Activated naive CD4-positive, alpha-beta T cell treated with anti-CD3 and anti-CD28 coated beads, Interleukin-2, amount 50 U/mL, for 72 hours (primary cell): ENCODE results near the gene UNC80. TPM values are rescaled to one million over a fixed set of nuclear protein-coding genes. Genes with fewer than 3 reads are reported as not detected.

Experiments used
- ATAC-seq, 2 donors: fragments of 150-1000 bp; cut with Tn5 transposase; 2 replicates each; pipeline ENCODE4 v1.10.0; 2021; ENCODE audit warnings: mild to moderate bottlenecking in 2 of 2, moderate library complexity in 2 of 2
- DNase-seq, 2 donors: peaks; one replicate each; pipeline ENCODE4 v3.0.0; 2021 to 2022; ENCODE audit warnings: low spot score in 2 of 2
- H3K27ac Mint-ChIP-seq, 2 donors: one replicate each; pipeline ENCODE4 v1.8.0; 2022; ENCODE audit warnings: mild to moderate bottlenecking in 2 of 2, mixed read lengths in 2 of 2
- H3K36me3 Mint-ChIP-seq, 2 donors: one replicate each; pipeline ENCODE4 v1.8.0; 2022; ENCODE audit warnings: mixed read lengths in 2 of 2
- H3K9me3 Mint-ChIP-seq, 2 donors: one replicate each; pipeline ENCODE4 v1.8.0; 2022; ENCODE audit warnings: mixed read lengths in 2 of 2
- total RNA-seq, 2 donors: library from RNA; stranded (reverse); gene quantifications; one replicate each; pipeline ENCODE4 v1.2.3, GENCODE V29; 2022

Gene UNC80
- total RNA-seq, 2 donors from 2014 or later: not detected

DNA sequence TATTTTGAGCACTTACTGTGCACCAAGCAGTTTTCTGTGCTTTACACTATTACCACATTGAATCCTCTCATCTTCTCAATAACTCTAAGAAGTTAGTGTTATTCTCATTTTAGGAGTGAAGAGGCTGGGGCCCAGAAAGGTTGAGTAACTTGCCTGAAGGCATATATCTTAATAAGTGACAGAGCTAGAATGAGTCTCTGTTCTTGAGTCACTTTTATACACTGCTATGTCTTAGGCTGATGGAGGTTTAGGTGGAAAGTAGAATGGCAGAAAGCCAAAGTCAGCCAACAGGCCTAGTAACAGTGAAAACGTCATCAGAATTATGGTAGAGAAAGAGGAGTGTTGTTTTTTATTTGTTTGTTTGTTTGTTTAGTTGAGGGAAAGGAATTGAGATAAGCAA lies 202.9 kb downstream of the UNC80 start:
- ATAC-seq (no peak), DNase-seq (no peak)
- no peaks in the 10 kb centered on the region for H3K9me3 Mint-ChIP-seq
- no peaks in the 10 kb centered on the region for H3K36me3 Mint-ChIP-seq
- H3K27ac Mint-ChIP-seq: no peak overlapping the region

DNA sequence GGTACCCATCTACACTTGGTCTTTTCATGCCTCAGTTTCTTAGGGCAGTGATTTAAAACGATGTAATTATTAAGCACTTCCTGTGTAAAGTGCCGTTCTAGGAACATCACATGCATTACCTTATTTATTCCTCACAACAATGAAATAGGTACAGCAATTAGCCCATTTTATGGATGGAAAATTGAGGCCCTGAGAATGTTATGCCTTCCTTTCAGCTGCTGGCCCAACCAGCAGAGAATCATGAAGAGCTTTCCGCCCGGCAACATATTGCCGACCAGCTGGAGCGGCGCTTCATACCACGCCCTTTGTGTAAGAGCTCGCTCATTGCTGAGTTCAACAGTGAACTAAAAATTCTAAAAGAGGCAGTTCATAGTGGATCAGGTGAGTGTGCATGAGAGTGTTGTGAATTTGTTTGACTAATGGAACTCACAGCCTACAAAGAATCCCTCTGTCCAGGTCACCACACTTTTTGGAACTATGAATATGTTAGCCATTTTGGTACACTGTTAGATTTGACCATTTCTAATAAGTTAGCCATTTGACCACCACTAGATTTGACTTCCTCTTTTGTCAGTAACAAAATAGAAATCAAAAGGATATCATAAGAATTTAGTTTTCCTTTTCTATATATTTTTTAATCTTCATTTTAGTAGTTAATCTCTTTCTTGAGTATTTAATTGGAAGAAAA lies 205.2 kb downstream of the UNC80 start:
- H3K27ac Mint-ChIP-seq: no peak overlapping the region
- H3K9me3 Mint-ChIP-seq: no peaks in the 10 kb centered on the region
- DNase-seq (no peak), ATAC-seq (no peak)
- no peaks in the 10 kb centered on the region for H3K36me3 Mint-ChIP-seq

DNA sequence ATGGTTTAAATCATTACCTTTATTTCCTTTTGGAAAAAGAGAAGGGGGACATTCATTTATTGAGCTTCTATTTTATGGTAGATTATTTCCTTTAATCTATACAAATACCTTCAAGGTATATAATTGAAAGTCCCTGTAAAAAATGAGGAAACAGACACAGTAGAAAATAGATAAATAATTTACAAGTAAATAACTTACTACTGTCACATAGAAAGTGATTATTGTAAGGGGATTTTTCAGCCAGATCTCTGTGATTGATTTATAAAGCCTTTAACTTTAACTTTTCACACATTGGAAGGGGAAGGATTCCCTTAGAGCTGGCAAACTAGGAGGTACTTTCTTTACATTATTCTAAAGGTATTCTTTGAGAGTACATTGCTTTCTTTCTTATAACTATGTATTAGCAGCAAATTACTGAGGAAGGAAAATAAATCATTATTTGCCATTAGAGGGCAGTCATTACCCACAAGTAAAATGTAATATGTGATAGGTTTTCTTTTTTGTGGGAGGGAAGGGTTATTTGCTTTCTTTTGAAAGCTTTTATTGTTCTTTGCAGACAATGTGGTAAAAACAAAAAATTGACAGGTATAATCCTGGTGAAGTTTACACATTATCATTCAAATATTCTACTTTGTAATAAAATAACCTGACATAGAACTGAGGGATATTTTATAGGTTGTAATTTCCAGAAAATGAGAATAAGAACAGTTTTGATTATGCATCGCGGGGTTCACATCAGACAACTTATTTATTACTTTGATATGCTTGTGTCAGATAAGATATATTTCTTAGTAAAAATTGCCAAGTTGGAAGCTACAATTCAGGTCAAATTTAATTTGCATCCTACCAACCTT lies 206.0 kb downstream of the UNC80 start:
- no peaks in the 10 kb centered on the region for H3K36me3 Mint-ChIP-seq
- DNase-seq (no peak), ATAC-seq (no peak)
- no peaks in the 10 kb centered on the region for H3K9me3 Mint-ChIP-seq
- H3K27ac Mint-ChIP-seq: no peak overlapping the region

DNA sequence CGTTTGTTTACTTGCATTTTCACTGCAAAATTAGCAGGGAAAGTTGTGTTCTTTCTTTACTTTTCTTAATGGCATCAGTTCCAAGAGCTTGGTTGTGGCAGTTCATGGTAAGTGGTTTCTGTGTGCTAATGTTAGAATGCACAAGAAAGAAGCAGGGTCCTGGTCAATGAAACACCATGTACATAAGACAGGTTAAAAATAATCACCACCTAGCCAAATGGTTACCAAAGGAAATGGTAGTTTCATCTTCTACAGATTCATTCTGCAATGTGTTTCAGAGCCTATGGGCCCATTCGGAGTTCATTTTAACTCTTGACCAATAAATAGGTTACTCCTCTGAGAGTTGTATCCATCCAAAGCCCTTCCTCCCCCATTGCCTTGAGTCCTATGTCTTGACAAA lies 212.7 kb downstream of the UNC80 start:
- DNase-seq (no peak), ATAC-seq (no peak)
- no peaks in the 10 kb centered on the region for H3K9me3 Mint-ChIP-seq
- H3K36me3 Mint-ChIP-seq: no peaks in the 10 kb centered on the region
- H3K27ac Mint-ChIP-seq: no peak overlapping the region

DNA sequence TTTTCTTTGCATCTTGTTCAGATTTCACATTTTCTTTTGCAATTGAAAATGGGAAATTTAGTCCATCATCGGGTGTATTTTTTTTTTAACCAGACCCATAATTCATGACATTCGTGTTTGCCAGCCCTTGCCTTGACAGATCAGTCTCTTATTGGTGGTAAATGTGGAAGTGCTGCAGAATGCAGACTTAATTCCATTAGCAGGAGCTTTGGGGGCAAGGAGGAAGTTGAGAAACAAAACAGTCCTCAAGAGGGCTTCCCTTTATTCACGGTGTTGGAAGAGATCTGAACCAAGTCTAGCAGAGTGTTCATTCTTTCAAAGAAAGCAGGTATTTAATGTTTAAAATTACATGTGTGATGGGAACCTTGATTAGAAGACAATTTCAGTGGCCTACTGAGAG lies 214.2 kb downstream of the UNC80 start:
- Mint-ChIP-seq H3K36me3 (no peaks in the 10 kb centered on the region), H3K9me3 (no peaks in the 10 kb centered on the region), H3K27ac (no peak overlapping the region)
- no peak for ATAC-seq
- no peak for DNase-seq

DNA sequence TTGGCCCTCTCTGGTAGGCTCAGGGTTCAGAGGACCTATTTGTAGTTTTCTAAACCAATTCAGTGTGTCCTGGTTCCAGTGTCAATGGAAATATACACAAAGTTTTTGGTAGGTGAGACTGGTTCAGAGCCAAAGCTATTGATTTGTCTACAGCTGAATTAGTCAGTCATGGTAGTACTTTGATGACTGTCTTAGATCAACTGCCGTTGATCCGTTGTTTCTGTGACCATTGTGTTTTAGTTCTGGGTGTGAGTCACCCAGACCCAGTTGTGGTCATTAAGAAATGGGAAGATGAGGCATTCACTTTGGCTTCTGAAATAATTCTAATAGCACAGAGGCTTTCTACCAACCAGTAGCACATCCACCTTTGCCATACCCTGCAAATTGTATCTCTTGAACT lies 214.8 kb downstream of the UNC80 start:
- Mint-ChIP-seq H3K9me3 (no peaks in the 10 kb centered on the region), H3K27ac (no peak overlapping the region), H3K36me3 (no peaks in the 10 kb centered on the region)
- DNase-seq (no peak), ATAC-seq (peak in 1 of 2 donors; percentile 58)

DNA sequence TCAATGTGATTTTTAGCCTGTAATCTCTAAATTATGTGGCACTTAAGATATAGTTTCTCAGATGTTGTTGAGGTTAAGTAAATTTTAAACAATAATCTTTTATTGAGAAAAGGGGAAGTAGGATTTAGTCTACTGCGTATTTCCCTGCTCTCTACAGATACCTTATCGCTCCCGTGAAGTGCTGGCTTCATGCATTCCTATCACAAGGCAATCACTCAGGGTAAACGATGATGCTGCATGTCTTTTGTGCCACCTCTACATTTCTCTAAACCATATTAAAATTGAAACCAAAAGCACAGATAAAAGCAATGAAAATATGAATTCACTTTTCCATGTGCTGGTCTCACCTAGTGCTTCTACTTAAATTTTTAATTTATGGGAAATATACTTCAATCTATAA lies 216.4 kb downstream of the UNC80 start:
- Mint-ChIP-seq H3K9me3 (no peaks in the 10 kb centered on the region), H3K27ac (no peak overlapping the region), H3K36me3 (no peaks in the 10 kb centered on the region)
- DNase-seq (no peak), ATAC-seq (peak in 1 of 2 donors; percentile 81)

DNA sequence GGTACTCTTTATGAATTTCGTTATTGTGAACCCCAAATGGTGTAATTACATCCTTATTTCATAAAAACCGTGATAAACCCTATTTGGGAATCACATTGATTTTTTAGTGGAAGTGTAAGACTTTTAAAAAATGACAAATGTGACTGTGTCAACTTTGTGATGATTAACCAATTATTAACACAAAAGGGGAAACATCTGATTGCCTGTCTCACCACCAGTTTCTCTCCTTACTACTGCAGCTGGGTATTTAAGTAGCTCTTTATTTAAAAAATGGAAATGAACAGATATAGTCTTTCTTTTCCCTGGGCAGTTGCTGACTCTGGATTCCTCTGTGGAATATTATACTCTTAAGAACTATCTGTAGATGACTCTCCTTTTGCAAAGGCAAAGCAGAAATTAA lies 219.2 kb downstream of the UNC80 start:
- no peak for ATAC-seq
- H3K27ac Mint-ChIP-seq: no peak overlapping the region
- no peaks in the 10 kb centered on the region for H3K36me3 Mint-ChIP-seq
- H3K9me3 Mint-ChIP-seq: no peaks in the 10 kb centered on the region
- DNase-seq: no peak

DNA sequence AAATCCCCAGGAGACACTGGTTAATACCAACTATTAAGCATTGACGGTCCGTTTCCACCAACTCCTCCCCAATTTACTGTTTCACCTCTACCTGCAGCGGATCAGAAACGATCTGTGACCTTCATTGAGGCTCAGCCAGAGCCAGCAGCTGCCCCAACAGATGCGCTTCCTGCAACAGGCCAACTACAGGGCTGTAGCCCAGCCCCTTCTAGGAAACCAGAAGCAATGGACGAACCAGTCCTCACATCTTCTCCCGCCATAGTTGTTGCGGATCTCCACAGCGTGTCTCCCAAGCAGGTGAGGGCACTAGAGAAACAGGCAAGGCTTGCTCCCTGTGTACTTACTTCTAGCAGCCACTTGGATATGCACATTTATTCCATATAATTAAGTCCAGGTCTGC lies 222.3 kb downstream of the UNC80 start:
- ATAC-seq: no peak
- DNase-seq: no peak
- Mint-ChIP-seq H3K27ac (no peak overlapping the region), H3K9me3 (no peaks in the 10 kb centered on the region), H3K36me3 (no peaks in the 10 kb centered on the region)

DNA sequence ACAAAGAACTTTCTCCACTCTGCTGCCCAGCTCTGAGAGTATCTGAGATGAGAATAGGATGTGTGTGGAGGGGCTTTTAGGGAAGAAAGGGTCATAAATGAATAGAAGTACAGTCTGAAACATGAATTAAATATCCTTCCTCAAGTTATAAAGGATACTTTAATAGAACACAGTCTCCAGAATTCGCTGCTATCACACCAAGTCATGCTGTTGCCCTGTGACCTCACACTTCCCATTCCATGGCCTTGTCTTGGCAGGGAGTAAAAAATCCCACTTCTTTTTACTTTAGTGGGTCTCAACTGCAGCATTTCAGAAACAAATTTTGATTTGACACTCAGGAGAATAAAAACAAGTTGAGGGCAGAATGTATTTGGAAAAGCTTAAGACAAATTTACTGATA lies 227.0 kb downstream of the UNC80 start:
- ATAC-seq (no peak), DNase-seq (no peak)
- Mint-ChIP-seq H3K36me3 (peaks cover 13 to 15% of the 10 kb centered on the region in 2 donors), H3K9me3 (peaks cover 0 to 3% of the 10 kb centered on the region in 2 donors), H3K27ac (no peak overlapping the region)

DNA sequence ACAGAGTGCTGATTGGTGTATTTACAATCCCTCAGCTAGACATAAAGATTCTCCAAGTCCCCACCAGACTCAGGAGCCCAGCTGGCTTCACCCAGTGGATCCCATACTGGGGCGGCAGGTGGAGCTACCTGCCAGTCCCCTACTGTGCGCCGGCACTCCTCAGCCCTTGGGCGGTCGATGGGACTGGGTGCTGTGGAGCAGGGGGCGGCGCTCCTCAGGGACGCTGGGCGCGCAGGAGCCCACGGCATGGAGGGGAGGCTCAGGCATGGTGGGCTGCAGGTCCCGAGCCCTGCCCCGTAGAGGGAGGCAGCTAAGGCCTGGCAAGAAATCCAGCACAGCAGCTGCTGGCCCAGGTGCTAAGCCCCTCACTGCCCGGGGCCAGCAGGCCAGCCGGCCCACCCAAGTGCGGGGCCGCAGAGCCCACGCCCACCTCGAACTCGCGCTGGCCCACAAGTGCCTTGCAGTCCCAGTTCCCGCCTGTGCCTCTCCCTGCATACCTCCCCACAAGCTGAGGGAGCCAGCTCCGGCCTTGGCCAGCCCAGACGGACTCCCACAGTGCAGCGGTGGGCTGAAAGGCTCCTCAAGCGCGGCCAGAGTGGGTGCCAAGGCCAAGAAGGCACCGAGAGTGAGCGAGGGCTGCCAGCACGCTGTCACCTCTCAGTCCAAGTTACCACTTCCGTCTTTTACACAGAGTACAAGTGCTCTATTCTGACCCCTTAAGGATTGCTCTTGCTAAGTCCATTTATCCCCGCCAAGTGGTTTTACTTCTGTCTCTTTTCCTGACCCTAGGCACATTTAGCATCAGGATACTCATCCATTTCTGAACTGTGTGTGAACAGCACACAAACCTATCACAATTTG lies 229.1 kb downstream of the UNC80 start:
- ATAC-seq (no peak), DNase-seq (no peak)
- H3K27ac Mint-ChIP-seq: peak overlapping the region in 1 of 2 donors; percentile 93
- H3K9me3 Mint-ChIP-seq: peaks cover 0 to 3% of the 10 kb centered on the region in 2 donors
- H3K36me3 Mint-ChIP-seq: peaks cover 19 to 21% of the 10 kb centered on the region in 2 donors

DNA sequence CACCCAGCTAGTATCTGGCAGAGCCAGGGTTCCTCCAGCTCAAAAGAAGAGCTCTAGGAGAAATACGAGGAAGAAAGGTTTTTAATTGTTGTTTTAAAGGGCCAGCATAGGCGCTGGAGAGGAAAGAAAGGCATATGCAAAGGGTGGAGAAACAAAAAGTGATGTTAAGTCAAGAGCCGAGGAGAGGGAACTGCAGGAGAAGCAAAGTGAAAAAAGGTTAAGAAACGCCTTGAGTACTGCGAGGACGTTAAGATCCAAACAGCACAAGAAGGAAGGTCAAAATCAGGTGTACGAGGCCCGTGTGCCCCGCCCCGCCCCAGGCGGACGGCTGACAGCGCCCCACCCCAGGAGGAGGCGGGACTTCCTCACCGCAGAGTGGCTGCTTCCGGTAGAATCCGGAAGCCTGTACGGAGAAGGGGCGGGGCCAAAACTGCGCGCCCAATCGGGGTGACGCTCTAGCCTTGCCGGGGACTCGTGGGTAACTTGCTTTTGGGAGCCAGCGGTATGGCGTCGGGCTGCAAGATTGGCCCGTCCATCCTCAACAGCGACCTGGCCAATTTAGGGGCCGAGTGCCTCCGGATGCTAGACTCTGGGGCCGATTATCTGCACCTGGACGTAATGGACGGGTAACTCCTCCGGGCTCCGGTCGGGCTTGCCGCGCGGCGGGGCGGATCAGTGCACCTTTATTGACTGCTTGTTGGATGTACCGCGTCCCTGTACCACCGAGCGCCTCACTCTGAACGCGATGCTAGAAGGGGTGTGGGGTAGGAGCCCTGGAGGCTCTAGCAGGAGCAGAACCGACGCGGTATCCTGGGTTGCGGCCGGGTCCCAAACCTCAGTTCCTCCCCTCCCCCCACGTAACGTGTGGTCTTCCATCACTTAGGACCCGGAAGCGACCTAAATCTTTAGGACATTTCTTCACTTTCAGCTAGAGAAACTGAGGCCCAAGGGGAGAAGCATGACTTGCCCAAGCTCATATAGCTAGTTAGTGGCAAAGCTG lies 230.8 kb downstream of the UNC80 start, which contains the start of gene RPE:
RPE (plus strand) TSS at position 481 of the 1,000 bp plus-strand sequence; CDS start at position 505, 24 bp downstream.
- Mint-ChIP-seq H3K36me3 (peaks cover 21% of the 10 kb centered on the region in 2 donors), H3K9me3 (peaks cover 0 to 3% of the 10 kb centered on the region in 2 donors), H3K27ac (peak within 1 kb of the TSS; percentile 93 to 97)
- DNase-seq (peak; percentile 94 to 95), ATAC-seq (peak; percentile 100)

DNA sequence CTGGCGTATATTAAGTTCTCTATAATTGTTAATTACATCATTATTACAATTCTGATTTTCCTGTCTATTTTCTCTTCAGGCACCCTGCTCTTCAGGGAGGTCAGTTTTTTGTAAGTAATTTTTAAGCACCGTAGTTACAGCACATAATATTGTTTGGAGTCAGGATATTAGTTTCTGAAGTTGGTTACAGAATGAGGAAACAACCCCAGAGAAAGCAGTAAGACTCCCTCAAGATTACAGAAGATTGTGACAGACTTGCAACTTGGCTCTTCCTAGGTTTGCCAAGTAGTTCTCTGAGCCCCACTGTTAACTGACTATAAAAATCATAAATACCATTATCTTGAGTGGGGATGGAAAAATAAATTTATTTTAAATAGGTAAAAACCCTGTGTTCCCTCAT lies 231.7 kb downstream of the UNC80 start:
- ATAC-seq (no peak), DNase-seq (no peak)
- peaks cover 0 to 3% of the 10 kb centered on the region in 2 donors for H3K9me3 Mint-ChIP-seq
- peaks cover 21 to 26% of the 10 kb centered on the region in 2 donors for H3K36me3 Mint-ChIP-seq
- peak overlapping the region; percentile 93 to 97 for H3K27ac Mint-ChIP-seq

DNA sequence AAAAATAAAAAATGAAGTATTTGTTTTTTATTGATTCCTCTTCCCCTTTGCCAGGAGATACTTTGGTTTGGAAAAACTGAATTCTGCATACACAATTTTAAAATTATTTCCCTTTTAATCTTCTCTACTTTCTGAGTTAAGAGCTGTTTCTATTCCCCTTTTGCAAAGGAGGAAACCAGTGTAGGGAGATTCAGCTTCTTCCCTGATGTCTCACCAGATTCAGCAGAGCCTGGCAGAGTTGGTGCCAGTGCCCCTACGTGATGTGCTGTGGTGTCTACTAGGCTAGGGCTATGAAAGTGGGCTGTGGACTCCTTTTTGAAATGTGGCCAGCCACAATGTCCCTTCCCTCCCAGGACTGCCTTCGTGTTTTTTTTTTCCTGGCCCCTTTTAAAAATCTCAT lies 233.2 kb downstream of the UNC80 start:
- H3K9me3 Mint-ChIP-seq: peaks cover 0 to 3% of the 10 kb centered on the region in 2 donors
- no peak overlapping the region for H3K27ac Mint-ChIP-seq
- ATAC-seq: no peak
- H3K36me3 Mint-ChIP-seq: peaks cover 19 to 22% of the 10 kb centered on the region in 2 donors
- no peak for DNase-seq

DNA sequence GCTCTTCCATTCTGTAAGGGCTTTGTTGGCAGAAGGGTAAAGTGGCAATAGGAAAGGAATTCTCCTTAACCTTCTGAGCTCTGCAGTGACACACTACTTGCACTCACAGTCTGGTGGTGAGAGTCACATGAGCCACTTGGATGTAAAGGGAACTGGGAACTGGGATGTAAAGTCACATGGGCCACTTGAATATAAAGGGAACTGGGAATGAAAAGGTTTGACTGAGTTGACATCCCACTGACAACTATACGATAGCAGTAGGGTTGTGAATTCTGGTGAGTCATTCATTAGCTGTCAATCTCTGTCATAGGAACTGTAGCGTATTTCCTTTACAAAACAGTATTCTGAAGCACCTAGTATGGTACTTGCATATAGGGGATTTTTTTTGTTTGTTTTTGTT lies 236.3 kb downstream of the UNC80 start:
- peaks cover 20 to 22% of the 10 kb centered on the region in 2 donors for H3K36me3 Mint-ChIP-seq
- no peaks in the 10 kb centered on the region for H3K9me3 Mint-ChIP-seq
- no peak for DNase-seq
- no peak overlapping the region for H3K27ac Mint-ChIP-seq
- no peak for ATAC-seq

DNA sequence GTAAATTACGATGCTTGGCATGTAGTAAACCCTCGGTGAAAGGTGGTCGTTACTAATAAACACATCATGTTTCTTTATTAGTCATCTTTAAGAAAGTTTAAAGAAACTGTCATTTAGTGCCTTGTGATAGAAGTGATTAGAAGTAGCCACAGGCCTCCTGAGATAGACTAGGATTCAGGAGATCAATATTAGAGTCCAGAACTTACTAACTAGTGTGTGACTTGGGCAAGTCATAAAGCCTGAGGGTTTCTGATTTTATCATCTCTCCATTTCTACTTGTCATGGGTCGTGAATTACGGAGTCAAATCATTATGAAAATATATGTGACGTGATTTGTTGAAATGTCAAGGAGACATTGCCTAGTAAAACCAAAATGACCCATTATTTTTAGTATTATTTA lies 237.5 kb downstream of the UNC80 start:
- Mint-ChIP-seq H3K27ac (no peak overlapping the region), H3K9me3 (no peaks in the 10 kb centered on the region), H3K36me3 (peaks cover 17 to 18% of the 10 kb centered on the region in 2 donors)
- peak; percentile 31 to 73 for ATAC-seq
- DNase-seq: no peak
